SK-N-SH (cell line): ENCODE measurements around the gene ANXA7. TPM values are rescaled to one million over a fixed set of nuclear protein-coding genes. Genes with fewer than 3 reads are reported as not detected.

Source experiments
- CTCF ChIA-PET: fragments of 300-600, 350-600 bp; formaldehyde crosslinking; extraction: SDS; loops from one replicate; lab custom pipeline; 2021; lab: Yijun Ruan, JAX
- POLR2A ChIA-PET: fragments of 350-600 bp; sonication (Branson Sonifier 250); formaldehyde crosslinking; extraction: SDS; loops from one replicate; lab custom pipeline; 2020; ENCODE audit warnings: antibody characterized with exemption, inconsistent platforms; lab: Yijun Ruan, JAX
- DNase-seq: peaks from one replicate; pipeline ENCODE4 v3.0.0; 2012
- H2AFZ ChIP-seq: fragments of 200-600 bp; sonication (generic); 2 replicates; pipeline ENCODE4 v1.8.1; 2016; ENCODE audit warnings: antibody characterized with exemption, mild to moderate bottlenecking, low read depth
- H3F3A ChIP-seq: fragments of 200-600 bp; sonication (generic); replicated peaks from 2 replicates; pipeline ENCODE3; 2016; ENCODE audit warnings: antibody characterized with exemption, mild to moderate bottlenecking; ENCODE audit not compliant: insufficient read depth
- H3K27ac ChIP-seq, 2 experiments: fragments of 200-500 bp in 1 of 2; fragments of 200-600 bp in 1 of 2; sonication (Bioruptor generic) in 1 of 2; sonication (generic), shearing (Covaris generic) in 1 of 2; 2 replicates each; pipeline versions ENCODE4 v1.5.1 to v1.6.1; 2014 to 2016; ENCODE audit warnings: low read depth in 2 of 2, inconsistent platforms in 1 of 2, low read length in 1 of 2, mild to moderate bottlenecking in 1 of 2, mixed read lengths in 1 of 2
- H3K27me3 ChIP-seq: fragments of 200-600 bp; sonication (generic), shearing (Covaris generic); 2 replicates; pipeline ENCODE4 v1.6.1; 2016; ENCODE audit warnings: mixed run types; ENCODE audit not compliant: insufficient read depth
- H3K36me3 ChIP-seq, 2 experiments: fragments of 200-500 bp in 1 of 2; fragments of 200-600 bp in 1 of 2; sonication (Bioruptor generic) in 1 of 2; sonication (generic) in 1 of 2; replicated peaks in 1 of 2; 2 replicates each; pipeline versions ENCODE3 to v1.5.1; 2014 to 2016; ENCODE audit warnings: low read length in 1 of 2, mild to moderate bottlenecking in 1 of 2; ENCODE audit not compliant: insufficient read depth in 2 of 2, control insufficient read depth in 1 of 2
- H3K4me1 ChIP-seq, 2 experiments: fragments of 200-500 bp in 1 of 2; fragments of 200-600 bp in 1 of 2; sonication (Bioruptor generic) in 1 of 2; sonication (generic), shearing (Covaris generic) in 1 of 2; 2 replicates each; pipeline versions ENCODE4 v1.5.1 to v1.6.1; 2014 to 2016; ENCODE audit warnings: low read depth in 1 of 2, low read length in 1 of 2, mixed run types in 1 of 2; ENCODE audit not compliant: insufficient read depth in 2 of 2, control insufficient read depth in 1 of 2
- H3K4me2 ChIP-seq: fragments of 200-600 bp; sonication (generic), shearing (Covaris generic); 2 replicates; pipeline ENCODE4 v1.6.1; 2017; ENCODE audit warnings: mixed run types
- H3K4me3 ChIP-seq, 2 experiments: fragments of 200-500 bp in 1 of 2; fragments of 200-600 bp in 1 of 2; sonication (Bioruptor generic) in 1 of 2; sonication (generic), shearing (Covaris generic) in 1 of 2; 2 replicates each; pipeline versions ENCODE4 v1.5.1 to v1.8.1; 2014 to 2016; ENCODE audit warnings: low read depth in 2 of 2, inconsistent platforms in 1 of 2, low read length in 1 of 2, mild to moderate bottlenecking in 1 of 2, mixed read lengths in 1 of 2, moderate library complexity in 1 of 2
- H3K79me2 ChIP-seq: fragments of 200-600 bp; sonication (generic); 2 replicates; pipeline ENCODE4 v1.8.1; 2017; ENCODE audit warnings: mild to moderate bottlenecking; ENCODE audit not compliant: insufficient read depth
- H3K9ac ChIP-seq: fragments of 200-600 bp; sonication (generic); 2 replicates; pipeline ENCODE4 v1.6.1; 2017; ENCODE audit warnings: mixed run types
- H3K9me2 ChIP-seq: fragments of 200-600 bp; sonication (generic); 2 replicates; pipeline ENCODE4 v1.6.1; 2017; ENCODE audit warnings: mixed run types
- H3K9me3 ChIP-seq: fragments of 200-600 bp; sonication (generic); 2 replicates; pipeline ENCODE4 v1.6.1; 2017; ENCODE audit warnings: mixed run types, mild to moderate bottlenecking, moderate library complexity
- H4K20me1 ChIP-seq: fragments of 200-600 bp; sonication (generic); 2 replicates; pipeline ENCODE4 v1.6.1; 2017; ENCODE audit warnings: mild to moderate bottlenecking, mixed run types; ENCODE audit not compliant: insufficient read depth
- EP300 ChIP-seq, 2 experiments: IDR thresholded peaks; 2 replicates each; pipeline versions ENCODE4 v1.4.0 to v1.6.1; 2012; ENCODE audit warnings: borderline replicate concordance in 1 of 2, low read depth in 1 of 2, low read length in 1 of 2
- FOSL2 ChIP-seq: IDR thresholded peaks from 2 replicates; pipeline ENCODE4 v1.4.0; 2012; ENCODE audit warnings: low read depth, mild to moderate bottlenecking, moderate library complexity, borderline replicate concordance
- FOXJ3 ChIP-seq: sonication (generic); formaldehyde crosslinking; IDR thresholded peaks from 2 replicates; pipeline ENCODE4 v1.5.1; 2020; ENCODE audit warnings: mild to moderate bottlenecking, missing genetic modification reagents
- MEF2A ChIP-seq: IDR thresholded peaks from 2 replicates; pipeline ENCODE4 v1.4.0; 2012; ENCODE audit warnings: low read depth, borderline replicate concordance
- NFIC ChIP-seq: IDR thresholded peaks from 2 replicates; pipeline ENCODE4 v1.4.0; 2012; ENCODE audit warnings: borderline replicate concordance
- RFX5 ChIP-seq: IDR thresholded peaks from 2 replicates; pipeline ENCODE4 v1.6.1; 2012; ENCODE audit warnings: mild to moderate bottlenecking, improper control_type of control experiment, low read length
- RXRA ChIP-seq: IDR thresholded peaks from 2 replicates; pipeline ENCODE4 v1.4.0; 2012; ENCODE audit warnings: low read depth, mild to moderate bottlenecking, borderline replicate concordance
- SMC3 ChIP-seq: IDR thresholded peaks from 2 replicates; pipeline ENCODE4 v1.6.1; 2012; ENCODE audit warnings: low read depth, low read length, improper control_type of control experiment
- WGBS: methylation state at CpG from one replicate; pipeline ENCODE4 v1.1.6; 2017; ENCODE audit warnings: low lambda C conversion rate; 5-methylcytosine and 5-hydroxymethylcytosine counted together
- polyA plus RNA-seq, 3 experiments: library from polyadenylated mRNA; depleted of rRNA; stranded (reverse); fragments of >200 nt; gene quantifications; 2 replicates each; pipeline ENCODE4 v1.2.3, GENCODE V29; 2012
- TF ChIP-seq, protein P1 (sequence below): IDR thresholded peaks from 2 replicates; pipeline ENCODE4 v1.4.0; 2012; ENCODE audit warnings: low read depth, borderline replicate concordance
- TF ChIP-seq, protein P2 (sequence below): IDR thresholded peaks from 2 replicates; pipeline ENCODE4 v1.6.1; 2012; ENCODE audit warnings: mild to moderate bottlenecking, low read depth, low read length, moderate library complexity
- TF ChIP-seq, protein P3 (sequence below): fragments of 200-600 bp; sonication (generic); IDR thresholded peaks from 2 replicates; pipeline ENCODE4 v1.6.1; 2017; ENCODE audit warnings: antibody characterized with exemption, mild to moderate bottlenecking, moderate library complexity
- TF ChIP-seq, protein P4 (sequence below): fragments of 150-350 bp; IDR thresholded peaks from 2 replicates; pipeline ENCODE4 v1.6.1; 2017; ENCODE audit warnings: antibody characterized with exemption, low read length, low read depth, borderline replicate concordance
- TF ChIP-seq, protein P5 (sequence below): IDR thresholded peaks from 2 replicates; pipeline ENCODE4 v1.4.0; 2012; ENCODE audit warnings: low read depth

Gene ANXA7
- polyA plus RNA-seq, 1 of the 3 experiments (the other 2 are of a cell fraction) = 65.7 TPM

DNA sequence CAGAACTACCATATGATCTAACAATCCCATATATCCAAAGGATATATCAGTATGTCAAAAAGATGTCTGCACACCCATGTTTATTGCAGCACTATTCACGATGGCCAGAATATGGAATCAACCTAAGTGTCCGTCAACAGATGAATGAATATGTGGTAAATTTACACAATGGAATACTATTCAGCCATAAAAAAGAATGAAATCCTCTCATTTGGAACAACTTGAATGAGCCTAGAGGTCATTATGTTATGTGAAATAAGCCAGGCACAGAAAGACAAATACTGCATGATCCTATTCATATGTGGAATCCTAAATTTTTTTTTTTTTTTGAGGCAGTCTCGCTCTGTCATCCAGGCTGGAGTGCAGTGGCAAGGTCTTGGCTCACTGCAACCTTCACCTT lies 48.9 kb downstream of the ANXA7 start:
- Histone ChIP-seq H3K4me3 (no peak overlapping the region), H4K20me1 (no peaks in the 10 kb centered on the region), H3K9ac (no peak overlapping the region), H3K9me2 (no peaks in the 10 kb centered on the region), H2AFZ (no peak overlapping the region), H3K4me1 (no peaks in the 10 kb centered on the region), H3K9me3 (no peaks in the 10 kb centered on the region), H3K27ac (no peak overlapping the region), H3F3A (peaks cover 10% of the 10 kb centered on the region), H3K4me2 (no peak overlapping the region), H3K27me3 (no peaks in the 10 kb centered on the region), H3K36me3 (peaks cover 0 to 36% of the 10 kb centered on the region in 2 experiments), H3K79me2 (no peaks in the 10 kb centered on the region)
- ChIA-PET POLR2A (no interaction called here), CTCF (no interaction called here)
- DNase-seq = no peak
- TF ChIP-seq RXRA (no peak), NFIC (no peak), FOXJ3 (no peak), SMC3 (no peak), EP300 (IDR thresholded peaks at IDR 0.05; ENCODE audit: borderline replicate concordance in 1 of 2, low read depth in 1 of 2, low read length in 1 of 2) (no peak), FOSL2 (no peak), MEF2A (no peak)
- TF ChIP-seq, protein P1, sequence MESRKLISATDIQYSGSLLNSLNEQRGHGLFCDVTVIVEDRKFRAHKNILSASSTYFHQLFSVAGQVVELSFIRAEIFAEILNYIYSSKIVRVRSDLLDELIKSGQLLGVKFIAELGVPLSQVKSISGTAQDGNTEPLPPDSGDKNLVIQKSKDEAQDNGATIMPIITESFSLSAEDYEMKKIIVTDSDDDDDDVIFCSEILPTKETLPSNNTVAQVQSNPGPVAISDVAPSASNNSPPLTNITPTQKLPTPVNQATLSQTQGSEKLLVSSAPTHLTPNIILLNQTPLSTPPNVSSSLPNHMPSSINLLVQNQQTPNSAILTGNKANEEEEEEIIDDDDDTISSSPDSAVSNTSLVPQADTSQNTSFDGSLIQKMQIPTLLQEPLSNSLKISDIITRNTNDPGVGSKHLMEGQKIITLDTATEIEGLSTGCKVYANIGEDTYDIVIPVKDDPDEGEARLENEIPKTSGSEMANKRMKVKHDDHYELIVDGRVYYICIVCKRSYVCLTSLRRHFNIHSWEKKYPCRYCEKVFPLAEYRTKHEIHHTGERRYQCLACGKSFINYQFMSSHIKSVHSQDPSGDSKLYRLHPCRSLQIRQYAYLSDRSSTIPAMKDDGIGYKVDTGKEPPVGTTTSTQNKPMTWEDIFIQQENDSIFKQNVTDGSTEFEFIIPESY = no peak
- TF ChIP-seq, protein P2, sequence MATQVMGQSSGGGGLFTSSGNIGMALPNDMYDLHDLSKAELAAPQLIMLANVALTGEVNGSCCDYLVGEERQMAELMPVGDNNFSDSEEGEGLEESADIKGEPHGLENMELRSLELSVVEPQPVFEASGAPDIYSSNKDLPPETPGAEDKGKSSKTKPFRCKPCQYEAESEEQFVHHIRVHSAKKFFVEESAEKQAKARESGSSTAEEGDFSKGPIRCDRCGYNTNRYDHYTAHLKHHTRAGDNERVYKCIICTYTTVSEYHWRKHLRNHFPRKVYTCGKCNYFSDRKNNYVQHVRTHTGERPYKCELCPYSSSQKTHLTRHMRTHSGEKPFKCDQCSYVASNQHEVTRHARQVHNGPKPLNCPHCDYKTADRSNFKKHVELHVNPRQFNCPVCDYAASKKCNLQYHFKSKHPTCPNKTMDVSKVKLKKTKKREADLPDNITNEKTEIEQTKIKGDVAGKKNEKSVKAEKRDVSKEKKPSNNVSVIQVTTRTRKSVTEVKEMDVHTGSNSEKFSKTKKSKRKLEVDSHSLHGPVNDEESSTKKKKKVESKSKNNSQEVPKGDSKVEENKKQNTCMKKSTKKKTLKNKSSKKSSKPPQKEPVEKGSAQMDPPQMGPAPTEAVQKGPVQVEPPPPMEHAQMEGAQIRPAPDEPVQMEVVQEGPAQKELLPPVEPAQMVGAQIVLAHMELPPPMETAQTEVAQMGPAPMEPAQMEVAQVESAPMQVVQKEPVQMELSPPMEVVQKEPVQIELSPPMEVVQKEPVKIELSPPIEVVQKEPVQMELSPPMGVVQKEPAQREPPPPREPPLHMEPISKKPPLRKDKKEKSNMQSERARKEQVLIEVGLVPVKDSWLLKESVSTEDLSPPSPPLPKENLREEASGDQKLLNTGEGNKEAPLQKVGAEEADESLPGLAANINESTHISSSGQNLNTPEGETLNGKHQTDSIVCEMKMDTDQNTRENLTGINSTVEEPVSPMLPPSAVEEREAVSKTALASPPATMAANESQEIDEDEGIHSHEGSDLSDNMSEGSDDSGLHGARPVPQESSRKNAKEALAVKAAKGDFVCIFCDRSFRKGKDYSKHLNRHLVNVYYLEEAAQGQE = no peak
- WGBS = 93% methylated on average over 3 of the region's 3 CpGs

DNA sequence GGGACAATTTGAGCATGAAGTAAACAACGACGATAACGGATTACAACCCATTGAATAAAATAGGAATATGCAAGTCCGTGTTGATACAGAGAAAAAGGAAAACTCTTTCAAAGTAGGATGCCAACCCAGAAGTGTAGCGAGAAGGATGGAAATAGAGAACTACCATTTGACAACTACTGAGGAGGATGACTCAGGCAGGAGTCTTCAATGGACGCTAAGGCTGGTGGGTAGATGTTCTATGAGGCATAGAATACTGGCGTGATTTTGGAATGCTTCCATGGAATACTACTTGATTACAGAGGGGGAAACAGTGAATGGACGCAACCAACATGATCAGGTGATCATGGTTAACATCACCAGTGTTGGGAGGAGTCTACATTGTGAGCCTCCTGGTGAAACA lies 54.4 kb downstream of the ANXA7 start:
- no peaks in the 10 kb centered on the region for H3K79me2 ChIP-seq
- H4K20me1 ChIP-seq = no peaks in the 10 kb centered on the region
- H3K36me3 ChIP-seq = peaks cover 0 to 16% of the 10 kb centered on the region in 2 experiments
- no peak overlapping the region for H3K9ac ChIP-seq
- H3K4me3 ChIP-seq = no peak overlapping the region
- ChIA-PET POLR2A (interaction anchor here (1.2 kb wide), 1 partner anchor 113 kb away, joined by 4 read pairs; the partner anchor contains the start of gene DNAJC9), CTCF (interaction anchor here (0.8 kb wide), 1 partner anchor 11 kb away, joined by 3 read pairs; no protein-coding TSS in a partner anchor)
- H3F3A ChIP-seq = peaks cover 10% of the 10 kb centered on the region
- peak overlapping the region; percentile 96; the same call in 1 of the 2 replicates for H2AFZ ChIP-seq
- 71% methylated on average over 8 of the region's 8 CpGs for whole genome bisulfite sequencing
- no peaks in the 10 kb centered on the region for H3K27me3 ChIP-seq
- no peaks in the 10 kb centered on the region for H3K9me3 ChIP-seq
- no peaks in the 10 kb centered on the region for H3K9me2 ChIP-seq
- H3K4me2 ChIP-seq = no peak overlapping the region
- no peak for DNase-seq
- H3K4me1 ChIP-seq = peaks cover 0 to 5% of the 10 kb centered on the region in 2 experiments; a peak in 2 of 4 replicates
- no peak overlapping the region for H3K27ac ChIP-seq
- TF ChIP-seq, protein P3, sequence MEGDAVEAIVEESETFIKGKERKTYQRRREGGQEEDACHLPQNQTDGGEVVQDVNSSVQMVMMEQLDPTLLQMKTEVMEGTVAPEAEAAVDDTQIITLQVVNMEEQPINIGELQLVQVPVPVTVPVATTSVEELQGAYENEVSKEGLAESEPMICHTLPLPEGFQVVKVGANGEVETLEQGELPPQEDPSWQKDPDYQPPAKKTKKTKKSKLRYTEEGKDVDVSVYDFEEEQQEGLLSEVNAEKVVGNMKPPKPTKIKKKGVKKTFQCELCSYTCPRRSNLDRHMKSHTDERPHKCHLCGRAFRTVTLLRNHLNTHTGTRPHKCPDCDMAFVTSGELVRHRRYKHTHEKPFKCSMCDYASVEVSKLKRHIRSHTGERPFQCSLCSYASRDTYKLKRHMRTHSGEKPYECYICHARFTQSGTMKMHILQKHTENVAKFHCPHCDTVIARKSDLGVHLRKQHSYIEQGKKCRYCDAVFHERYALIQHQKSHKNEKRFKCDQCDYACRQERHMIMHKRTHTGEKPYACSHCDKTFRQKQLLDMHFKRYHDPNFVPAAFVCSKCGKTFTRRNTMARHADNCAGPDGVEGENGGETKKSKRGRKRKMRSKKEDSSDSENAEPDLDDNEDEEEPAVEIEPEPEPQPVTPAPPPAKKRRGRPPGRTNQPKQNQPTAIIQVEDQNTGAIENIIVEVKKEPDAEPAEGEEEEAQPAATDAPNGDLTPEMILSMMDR = no peak
- TF ChIP-seq FOXJ3 = no peak
- TF ChIP-seq, protein P4, sequence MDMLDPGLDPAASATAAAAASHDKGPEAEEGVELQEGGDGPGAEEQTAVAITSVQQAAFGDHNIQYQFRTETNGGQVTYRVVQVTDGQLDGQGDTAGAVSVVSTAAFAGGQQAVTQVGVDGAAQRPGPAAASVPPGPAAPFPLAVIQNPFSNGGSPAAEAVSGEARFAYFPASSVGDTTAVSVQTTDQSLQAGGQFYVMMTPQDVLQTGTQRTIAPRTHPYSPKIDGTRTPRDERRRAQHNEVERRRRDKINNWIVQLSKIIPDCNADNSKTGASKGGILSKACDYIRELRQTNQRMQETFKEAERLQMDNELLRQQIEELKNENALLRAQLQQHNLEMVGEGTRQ = no peak
- no peak for TF ChIP-seq RFX5
- TF ChIP-seq, protein P5, sequence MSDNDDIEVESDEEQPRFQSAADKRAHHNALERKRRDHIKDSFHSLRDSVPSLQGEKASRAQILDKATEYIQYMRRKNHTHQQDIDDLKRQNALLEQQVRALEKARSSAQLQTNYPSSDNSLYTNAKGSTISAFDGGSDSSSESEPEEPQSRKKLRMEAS = no peak
- TF ChIP-seq EP300 (IDR thresholded peaks at IDR 0.05; ENCODE audit: borderline replicate concordance in 1 of 2, low read depth in 1 of 2, low read length in 1 of 2) = no peak
- TF ChIP-seq, protein P2 = no peak
